ENCODE data around the gene CTNNA3. TPM values are rescaled to one million over a fixed set of nuclear protein-coding genes. Genes with fewer than 3 reads are reported as not detected.

Gene CTNNA3
- total RNA-seq, 1 donor from 2014 or later: not detected

DNA sequence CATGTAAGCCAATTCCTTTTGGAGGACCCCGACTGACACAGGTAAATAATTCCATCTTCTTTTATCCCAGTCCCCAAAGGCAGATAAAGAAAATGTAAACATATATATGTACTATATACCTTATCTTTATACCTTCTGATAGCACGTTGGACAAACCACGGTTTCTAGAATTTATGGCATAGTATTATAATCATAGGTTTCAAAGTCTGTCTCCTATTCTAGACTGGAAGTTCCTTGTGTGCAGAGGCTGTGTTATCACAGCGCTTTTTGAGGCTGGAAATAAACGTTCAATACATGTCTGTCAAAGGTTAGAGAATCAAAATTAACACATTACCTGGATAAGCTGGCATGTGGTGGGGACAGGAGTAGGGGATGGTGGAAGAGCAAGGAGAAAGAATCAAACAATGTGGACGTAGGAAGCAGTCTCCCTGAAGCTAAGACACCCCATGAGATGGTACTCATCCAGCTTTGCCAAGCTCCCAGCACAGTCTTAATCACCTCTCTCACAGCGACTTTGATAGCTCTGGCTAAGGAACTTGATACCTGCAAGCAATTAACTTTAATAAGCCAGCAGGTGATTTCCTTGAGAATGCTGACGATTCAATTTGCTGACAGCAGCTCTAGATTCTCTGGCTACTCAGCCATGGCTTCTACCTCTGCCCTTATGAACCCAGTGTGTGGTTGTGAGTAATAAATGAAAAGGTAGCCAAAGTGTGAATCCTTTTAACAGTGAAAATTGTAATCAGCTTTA is 978.6 kb downstream of the CTNNA3 start:
- no peak for DNase-seq (ENCODE audit: extremely low read depth, low read depth, low spot score)

DNA sequence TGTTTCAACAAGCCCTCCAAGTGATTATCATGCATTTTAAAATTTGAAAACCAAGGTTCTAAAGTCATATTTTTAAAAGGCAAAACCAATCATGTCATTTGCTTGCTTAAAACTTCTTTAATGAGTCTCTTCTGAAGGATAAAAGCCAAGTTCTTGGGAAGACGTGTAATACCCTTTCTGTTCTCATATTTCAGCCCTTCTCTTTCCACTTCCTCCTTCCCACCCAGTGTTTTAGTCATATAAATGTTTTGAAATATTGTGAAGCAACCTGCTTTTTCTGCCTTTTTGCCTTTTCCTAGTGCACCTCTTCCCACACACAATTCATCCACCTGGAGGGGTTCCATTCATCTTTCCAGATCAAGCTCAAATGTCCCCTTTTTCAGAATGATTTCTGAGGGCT is 981.3 kb downstream of the CTNNA3 start:
- DNase-seq (ENCODE audit: extremely low read depth, low read depth, low spot score): no peak

DNA sequence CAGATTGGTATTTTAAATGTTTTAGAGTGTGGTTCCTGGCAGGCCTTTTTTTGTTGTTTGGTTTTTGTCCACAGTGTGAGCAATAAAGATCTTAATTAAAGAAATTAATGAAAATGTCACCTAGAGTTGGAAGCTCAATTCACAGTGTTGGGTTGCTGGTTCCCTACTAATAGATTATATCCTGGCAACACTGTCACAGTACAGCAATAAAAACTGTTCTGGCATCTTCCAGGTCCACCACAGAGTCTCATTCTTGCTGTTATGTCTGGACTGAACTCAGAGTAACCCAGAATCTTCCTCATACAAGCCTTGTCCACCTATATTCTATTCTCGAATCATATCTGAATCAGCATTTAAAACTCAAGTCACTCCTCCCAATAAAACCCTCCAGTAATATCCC is 982.6 kb downstream of the CTNNA3 start:
- no peak for DNase-seq (ENCODE audit: extremely low read depth, low read depth, low spot score)

DNA sequence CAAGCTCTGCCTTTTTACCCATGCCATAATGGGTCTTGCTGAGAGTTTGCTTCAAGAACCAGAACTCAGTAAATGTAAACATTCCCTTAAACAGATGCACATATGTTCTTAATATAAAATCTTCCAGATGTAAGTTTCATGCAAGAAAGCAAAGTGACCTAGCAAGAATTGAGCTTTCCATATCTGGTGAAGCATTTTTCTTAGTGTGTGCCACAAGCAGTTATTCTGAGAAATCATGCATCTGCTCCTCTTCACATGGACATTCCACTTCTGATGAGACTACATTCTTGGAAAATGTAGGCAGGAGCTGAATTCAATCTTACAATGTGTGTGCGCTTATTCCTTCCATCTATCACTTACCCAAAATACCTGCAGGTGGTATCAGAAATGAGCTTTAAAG is 997.9 kb downstream of the CTNNA3 start:
- DNase-seq (ENCODE audit: extremely low read depth, low read depth, low spot score): no peak

DNA sequence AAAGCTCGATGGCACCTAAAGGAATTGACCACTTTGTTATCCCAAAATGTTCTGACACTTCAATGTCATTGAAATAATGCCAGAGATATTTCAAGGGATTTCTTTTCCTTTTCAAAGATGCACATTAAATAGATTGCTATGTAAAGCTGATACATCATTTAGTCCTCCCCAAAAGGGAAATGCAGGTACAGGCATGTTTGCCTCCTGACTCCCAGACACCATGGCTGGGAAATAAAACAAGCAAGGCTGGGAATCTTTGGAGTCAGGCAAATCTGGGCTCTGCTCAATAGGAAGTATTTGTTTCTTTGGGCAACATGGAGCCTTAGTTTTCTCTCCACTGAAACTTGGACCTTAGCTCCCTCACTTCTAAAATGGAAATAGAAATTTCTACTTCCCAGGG is 1000.9 kb downstream of the CTNNA3 start:
- no peak for DNase-seq (ENCODE audit: extremely low read depth, low read depth, low spot score)

DNA sequence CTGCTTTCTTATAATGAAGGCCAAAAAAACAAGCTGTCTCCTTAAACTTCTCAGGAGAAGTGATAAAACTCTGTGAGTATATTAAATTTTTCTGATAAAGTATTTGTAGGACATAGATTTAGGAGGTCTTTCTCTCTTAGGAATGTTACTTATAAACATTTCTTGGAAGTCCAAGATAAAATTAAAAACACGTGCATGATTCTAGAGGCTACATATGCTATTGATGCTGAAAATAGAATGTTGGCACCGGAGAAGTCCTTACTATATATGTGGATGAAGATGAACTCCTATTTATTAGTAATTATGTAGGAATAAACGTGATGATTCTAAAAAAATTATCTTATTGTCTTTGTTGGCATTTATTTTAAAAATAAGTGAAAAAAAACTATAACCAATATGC is 1011.4 kb downstream of the CTNNA3 start:
- DNase-seq (ENCODE audit: extremely low read depth, low read depth, low spot score): no peak

DNA sequence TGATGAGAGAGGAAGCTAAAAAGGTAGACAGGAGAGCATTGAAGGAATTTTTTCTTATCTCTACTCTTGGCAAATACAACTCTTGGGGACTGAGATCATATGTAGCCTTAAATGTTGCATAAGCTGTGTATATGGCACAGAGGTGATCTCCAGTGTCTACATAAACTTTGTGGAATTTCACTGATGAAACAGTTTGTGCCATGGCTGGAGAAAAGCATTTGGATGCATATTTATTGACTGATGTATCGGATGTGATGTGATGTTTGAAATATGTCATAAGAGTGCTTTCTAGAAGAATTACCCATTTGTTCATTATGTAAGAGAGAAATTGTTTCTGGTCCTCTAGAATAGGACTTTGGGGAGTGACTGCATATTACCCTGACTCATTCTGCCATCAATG is 1015.1 kb downstream of the CTNNA3 start:
- no peak for DNase-seq (ENCODE audit: extremely low read depth, low read depth, low spot score)

DNA sequence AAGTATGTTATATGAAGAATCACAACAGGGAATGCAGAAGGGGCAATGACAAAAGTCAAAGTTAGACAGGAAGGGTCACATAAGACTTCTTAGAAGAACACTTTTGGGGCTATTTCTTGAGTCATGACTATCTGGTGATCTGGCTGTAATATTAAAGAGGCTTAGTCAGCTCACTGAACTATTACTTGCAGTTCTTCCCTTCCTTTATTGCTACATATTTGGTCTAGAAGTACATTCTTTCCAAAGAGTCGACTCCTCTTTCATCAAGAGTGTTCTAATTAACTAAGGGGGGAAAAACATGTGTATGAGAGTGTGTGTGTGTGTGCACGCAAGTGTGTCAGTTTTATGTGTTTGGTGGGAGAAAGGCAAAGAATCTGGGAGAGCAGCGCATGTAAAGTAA is 1017.5 kb downstream of the CTNNA3 start:
- no peak for DNase-seq (ENCODE audit: extremely low read depth, low read depth, low spot score)

DNA sequence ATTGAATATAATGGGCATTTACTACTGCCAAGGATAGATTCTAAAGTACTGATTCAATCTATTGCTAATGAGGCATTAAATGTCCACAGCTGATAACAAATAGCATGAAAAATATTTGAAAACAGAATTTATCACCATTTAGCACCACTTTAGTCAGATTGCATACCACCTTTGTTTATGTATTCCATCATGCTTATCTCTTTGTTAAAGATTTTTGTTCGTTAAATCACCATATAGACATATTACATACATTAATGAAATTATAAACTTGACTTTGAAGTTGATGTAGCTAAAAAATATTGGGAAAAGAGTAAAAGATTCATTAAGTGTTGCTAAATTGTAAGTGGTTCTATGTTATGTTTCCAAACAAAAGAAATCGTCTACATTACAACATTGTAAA is 1022.9 kb downstream of the CTNNA3 start:
- no peak for DNase-seq (ENCODE audit: extremely low read depth, low read depth, low spot score)

DNA sequence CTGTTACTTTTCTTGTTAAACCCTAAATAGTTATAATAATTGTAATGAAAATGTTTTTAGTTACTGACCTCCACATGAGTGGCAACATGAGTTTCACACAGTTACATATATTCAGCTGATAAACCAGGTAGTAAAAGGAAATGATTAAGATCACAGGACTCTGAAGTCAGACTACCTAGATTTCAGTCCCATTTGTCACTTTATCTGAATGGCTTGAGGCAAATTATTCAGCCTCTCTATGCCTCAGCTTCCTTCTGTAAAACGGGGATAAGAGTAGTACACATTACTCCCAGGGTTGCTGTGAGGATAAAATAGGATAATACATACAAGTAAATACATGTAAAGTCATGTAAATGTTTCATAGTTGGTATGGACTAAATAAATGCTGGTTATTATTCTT is 1024.4 kb downstream of the CTNNA3 start:
- DNase-seq (ENCODE audit: extremely low read depth, low read depth, low spot score): no peak

DNA sequence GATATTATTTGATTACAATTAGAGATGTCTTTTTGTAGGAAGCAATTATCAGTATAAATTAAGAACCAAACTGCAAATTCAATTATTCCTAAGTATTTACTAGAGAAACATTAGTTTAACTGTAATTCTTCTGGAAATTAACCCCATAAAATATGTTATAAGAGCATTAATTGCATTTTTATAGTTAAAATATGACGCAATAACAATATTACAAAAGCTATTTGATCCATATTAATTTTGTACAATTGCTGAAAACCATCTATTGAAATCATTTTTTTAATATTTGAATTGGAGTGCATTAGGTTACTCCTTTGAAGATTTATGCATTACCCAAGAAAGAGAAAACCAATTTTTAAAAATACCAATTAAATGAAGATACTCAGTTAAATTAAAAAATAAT is 1024.9 kb downstream of the CTNNA3 start:
- no peak for DNase-seq (ENCODE audit: extremely low read depth, low read depth, low spot score)

DNA sequence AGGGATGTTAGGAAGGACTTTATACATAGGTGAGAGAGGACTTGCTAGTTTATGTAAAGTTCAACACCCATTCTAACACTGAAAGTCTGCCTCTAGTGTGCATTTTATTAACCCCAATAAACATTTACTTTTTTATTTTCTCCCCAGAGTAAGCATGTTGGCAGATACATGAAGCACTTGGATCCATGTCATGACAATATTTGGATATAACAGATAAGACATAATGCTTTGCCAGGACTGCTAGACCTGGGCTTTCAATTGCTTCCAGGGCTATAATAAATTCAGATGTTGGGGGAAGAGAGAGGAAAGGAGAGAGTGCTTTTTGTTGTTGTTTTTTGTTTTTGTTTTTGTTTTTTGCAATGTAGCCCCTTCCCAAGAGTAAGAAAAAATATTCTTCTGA is 1039.5 kb downstream of the CTNNA3 start:
- DNase-seq (ENCODE audit: extremely low read depth, low read depth, low spot score): no peak

DNA sequence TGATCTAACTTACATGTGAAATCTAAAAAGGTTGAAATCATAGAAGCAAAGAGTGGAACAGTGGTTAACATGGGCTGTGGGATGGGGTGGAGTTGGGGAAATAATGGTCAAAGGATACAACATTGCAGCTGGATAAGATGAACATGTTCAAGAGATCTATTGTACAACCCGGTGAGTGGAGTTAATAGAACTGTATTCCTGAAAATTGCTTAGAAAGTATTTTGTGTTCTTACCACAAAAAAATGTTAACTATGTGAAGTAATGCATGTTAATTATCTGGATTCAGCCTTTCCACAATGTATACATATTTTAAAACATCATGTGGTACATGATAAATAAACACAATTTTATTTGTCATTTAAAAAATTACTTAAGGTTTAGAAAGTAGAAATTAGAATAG is 1041.1 kb downstream of the CTNNA3 start:
- no peak for DNase-seq (ENCODE audit: extremely low read depth, low read depth, low spot score)

DNA sequence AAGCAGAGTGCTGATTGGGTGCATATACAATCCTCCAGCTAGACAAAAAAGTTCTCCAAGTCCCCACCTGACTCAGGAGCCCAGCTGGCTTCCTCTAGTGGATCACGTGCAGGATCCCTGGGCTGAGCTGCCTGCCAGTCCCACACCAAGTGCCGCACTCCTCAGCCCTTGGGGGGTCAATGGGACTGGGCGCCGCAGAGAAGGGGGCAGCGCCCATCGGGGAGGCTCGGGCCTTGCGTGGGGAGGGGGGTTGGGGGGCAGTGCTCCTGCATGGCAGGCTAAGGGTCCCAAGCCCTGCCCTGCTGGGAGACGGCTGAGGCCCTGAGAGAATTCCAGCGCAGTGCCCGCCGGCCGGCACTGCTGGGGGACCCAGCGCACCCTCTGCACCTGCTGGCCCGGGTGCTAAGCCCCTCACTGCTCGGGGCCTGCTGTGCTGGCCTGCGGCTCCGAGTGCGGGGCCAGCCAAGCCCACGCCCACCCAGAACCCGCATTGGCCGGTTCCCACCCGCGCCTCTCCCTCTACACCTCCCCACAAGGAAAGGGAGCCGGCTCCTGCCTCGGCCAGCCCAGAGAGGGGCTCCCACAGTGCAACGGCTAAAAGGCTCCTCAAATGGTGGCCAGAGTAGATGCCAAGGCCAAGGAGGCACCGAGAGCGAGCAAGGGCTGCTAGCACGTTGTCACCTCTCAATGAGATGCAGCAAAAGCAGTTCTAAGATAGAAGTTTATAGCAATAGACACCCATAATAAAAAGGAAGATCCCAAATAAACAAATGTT is 1044.5 kb downstream of the CTNNA3 start:
- no peak for DNase-seq (ENCODE audit: extremely low read depth, low read depth, low spot score)

DNA sequence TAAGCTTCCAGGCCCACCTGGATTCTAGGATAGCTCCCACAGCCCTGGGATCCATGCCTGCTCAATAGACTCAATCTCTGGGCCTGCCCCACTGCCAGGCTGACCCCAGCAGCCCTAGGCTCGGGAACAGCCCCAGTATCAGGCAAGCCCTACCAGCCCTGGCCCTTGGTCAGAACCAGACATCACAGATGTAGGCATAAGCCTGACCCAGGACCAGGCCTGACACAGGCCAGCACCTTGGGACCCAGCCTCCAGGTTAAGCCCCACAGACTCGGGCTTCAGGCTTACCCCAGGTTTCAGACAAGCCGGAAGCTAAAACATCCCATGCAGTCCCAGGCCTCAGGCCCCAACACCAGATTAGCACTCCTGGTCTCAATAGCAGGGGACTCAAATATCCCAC is 1046.4 kb downstream of the CTNNA3 start:
- no peak for DNase-seq (ENCODE audit: extremely low read depth, low read depth, low spot score)

DNA sequence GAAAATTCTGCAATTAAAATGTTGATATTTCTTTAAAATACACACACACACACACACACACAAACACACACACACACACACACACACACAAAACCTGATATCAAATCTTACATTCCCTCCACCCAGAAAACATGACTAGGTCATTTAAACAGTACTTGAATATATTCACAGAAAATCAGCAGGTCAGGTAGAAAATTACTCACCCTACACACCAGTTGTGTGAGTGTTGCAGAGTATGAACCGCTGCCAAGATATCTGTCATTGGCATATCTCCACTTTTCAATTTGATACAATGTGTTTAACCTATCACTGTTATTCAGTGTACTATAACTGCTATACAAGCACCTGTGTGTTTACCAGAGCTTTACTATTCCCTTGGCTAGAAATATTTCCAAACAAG is 1053.8 kb downstream of the CTNNA3 start:
- DNase-seq (ENCODE audit: extremely low read depth, low read depth, low spot score): no peak

DNA sequence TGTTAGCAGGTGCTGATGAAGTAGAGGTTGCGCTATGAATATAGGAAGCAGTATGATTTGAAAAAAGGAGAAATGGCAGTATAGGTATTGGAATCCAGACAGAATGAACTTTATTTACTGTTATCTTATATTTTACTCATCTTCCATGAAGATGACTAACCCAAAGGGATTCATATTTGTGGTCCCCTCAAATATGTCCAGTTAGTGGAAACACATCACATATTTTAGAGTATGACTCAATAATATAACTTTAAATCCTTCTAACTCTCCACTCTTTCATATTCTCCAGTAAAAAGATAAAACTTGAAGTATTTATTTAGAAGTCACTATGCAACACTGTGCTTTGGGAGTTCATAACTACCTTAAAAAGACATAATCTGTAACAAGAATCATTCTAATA is 1056.6 kb downstream of the CTNNA3 start:
- no peak for DNase-seq (ENCODE audit: extremely low read depth, low read depth, low spot score)

DNA sequence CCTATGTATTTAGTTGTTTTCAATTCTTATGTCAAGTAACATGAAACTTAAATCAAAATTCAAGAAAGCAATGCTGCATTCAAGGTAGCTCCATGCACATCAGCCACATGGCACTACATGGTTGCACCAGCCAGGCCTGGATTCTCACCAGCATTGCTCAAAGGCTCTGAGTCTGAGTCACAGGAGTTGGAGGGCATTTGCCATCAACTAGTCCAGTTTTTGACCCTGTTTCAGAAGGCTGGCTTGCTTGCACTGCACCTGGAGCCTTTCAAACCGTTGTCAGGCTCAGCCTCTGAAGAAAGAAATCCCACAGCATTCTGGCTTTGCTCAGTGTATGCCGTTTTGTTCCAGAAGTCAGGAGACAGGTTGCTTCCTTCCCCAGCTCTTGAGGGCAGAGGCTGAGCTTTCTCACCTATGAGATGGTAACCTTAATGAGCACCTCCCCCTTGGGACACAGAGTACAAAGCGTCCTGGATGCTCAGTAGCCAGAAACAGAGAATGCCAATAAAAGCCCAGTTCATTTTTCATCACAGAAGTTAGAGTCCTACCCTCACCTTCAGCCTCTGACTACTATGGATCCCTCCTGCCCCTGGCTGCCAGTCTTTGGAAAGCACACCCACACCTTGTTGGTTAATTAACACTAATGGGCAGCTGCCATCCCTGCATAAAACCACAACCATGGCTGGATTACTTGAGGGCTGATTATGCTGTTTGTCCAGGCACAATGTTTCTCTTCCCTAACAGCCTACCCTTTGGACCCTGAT is 1058.5 kb downstream of the CTNNA3 start:
- no peak for DNase-seq (ENCODE audit: extremely low read depth, low read depth, low spot score)

DNA sequence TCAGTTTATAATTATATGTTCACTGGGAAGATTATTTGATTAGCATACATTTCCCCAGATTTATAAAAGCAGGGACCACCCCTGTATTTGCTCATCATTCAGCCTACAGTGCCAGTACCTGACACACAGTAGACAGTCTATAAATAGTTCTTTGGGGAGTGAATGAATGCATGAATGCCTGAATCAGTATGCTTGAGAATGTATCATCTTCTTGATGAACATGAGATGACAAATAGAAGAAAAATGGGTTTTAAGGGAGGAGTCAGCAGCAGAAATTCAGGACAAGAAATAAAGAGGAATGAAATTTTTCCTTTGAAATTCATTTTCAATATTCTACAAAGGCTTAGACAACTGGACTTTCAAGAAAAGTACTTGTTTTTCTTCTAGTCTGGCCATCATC is 1066.0 kb downstream of the CTNNA3 start:
- no peak for DNase-seq (ENCODE audit: extremely low read depth, low read depth, low spot score)

DNA sequence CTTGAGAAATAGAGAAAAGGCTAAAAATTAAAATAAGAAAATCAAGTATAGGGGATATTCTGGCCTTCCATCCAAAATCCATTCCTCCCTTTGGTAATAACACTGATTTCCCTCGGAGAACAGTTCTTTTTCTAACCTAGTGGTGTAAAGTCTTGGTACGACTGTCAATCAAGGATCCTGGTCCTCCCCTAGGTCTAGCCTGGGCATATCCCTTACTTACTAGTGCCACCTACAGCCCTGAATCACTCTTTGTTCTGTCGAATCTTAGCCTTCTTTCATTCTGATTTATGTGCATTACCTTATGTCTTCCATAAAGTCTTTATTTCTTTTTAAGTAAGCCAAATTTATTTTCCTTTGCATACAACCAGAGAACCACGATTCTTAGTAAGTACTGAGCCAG is 1068.8 kb downstream of the CTNNA3 start:
- DNase-seq (ENCODE audit: extremely low read depth, low read depth, low spot score): no peak

DNA sequence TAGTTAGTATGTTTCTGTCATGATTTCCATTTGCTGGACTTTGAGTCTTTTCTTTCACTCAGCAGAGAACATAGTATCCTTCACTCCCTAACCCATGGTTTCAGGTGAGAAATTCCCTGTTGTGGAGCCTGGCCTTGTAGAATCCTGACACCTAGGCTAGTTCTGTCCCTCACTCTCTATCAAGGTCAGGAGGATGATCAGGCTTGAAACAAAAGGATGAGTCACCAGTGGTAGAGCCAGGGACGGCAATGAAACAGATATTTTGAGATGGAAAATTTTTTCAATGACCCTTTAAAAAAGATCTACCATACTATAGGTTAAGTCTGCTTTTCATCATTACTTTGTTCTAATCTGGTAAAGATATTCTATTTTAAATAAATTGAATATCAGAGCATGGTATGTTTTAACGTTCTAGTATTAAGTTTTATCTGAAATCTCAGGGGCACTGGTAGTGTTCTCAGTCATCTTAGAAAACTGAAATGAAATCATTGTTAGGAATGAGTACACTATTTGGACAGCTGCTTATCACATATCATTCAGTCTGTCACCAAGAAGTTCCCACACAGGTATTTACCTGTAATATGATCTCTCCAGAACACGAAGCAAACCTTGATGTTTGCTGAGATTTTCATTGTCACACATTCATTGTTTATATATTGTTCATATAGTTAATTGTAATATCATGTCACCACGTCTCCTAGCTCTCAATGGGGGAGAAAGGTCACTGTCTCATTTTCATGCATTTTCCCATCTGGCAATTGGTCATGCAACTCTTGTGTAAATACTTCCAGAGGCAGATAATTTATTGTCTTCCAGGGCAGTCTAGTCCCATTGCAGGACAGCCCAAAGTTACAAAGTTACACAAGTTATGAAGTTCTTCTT is 1070.0 kb downstream of the CTNNA3 start:
- DNase-seq (ENCODE audit: extremely low read depth, low read depth, low spot score): no peak
